Lung (tissue), 12 donors: Measurements from ENCODE around the gene ABCA4. TPM values are rescaled to one million over a fixed set of nuclear protein-coding genes. Genes with fewer than 3 reads are reported as not detected.
A peak's percentile ranks its signal among the peaks of the same experiment; 100 is the strongest.

Experiments used
- ATAC-seq: fragments of 200-7000 bp; cut with Tn5 transposase; one replicate; pipeline ENCODE4 v1.9.1; 2020; ENCODE audit warnings: moderate number of reproducible peaks; ENCODE audit not compliant: insufficient read depth, low FRiP score
- DNase-seq, 3 donors: peaks; one replicate each; pipeline ENCODE4 v3.0.0-alpha.2; 2013 to 2017
- H3K27ac ChIP-seq, 2 donors: one replicate each; pipeline ENCODE4 v1.5.1; 2013; ENCODE audit warnings: mild to moderate bottlenecking in 2 of 2, moderate library complexity in 2 of 2, control low read depth in 1 of 2, inconsistent platforms in 1 of 2, low read depth in 1 of 2, low read length in 1 of 2
- H3K27me3 ChIP-seq, 3 donors: one replicate each; pipeline ENCODE4 v1.5.1; 2013; ENCODE audit warnings: low read length in 2 of 3; ENCODE audit not compliant: control insufficient read depth in 3 of 3, insufficient read depth in 3 of 3
- H3K36me3 ChIP-seq, 4 donors: one replicate each; pipeline ENCODE4 v1.5.1; 2013; ENCODE audit warnings: low read length in 4 of 4, mild to moderate bottlenecking in 1 of 4, moderate library complexity in 1 of 4; ENCODE audit not compliant: control insufficient read depth in 4 of 4, insufficient read depth in 4 of 4
- H3K4me1 ChIP-seq, 5 donors: one replicate each; pipeline ENCODE4 v1.5.1; 2013; ENCODE audit warnings: low read length in 5 of 5, mild to moderate bottlenecking in 2 of 5, moderate library complexity in 1 of 5; ENCODE audit not compliant: control insufficient read depth in 5 of 5, insufficient read depth in 5 of 5
- H3K4me3 ChIP-seq: one replicate; pipeline ENCODE4 v1.5.1; 2013; ENCODE audit warnings: mild to moderate bottlenecking, control low read depth, moderate library complexity
- H3K9ac ChIP-seq, 2 donors: one replicate each; pipeline ENCODE4 v1.5.1; 2013; ENCODE audit warnings: low read length in 2 of 2, control low read depth in 1 of 2; ENCODE audit not compliant: insufficient read depth in 1 of 2
- H3K9me3 ChIP-seq, 4 donors: one replicate each; pipeline ENCODE4 v1.5.1; 2013; ENCODE audit warnings: low read length in 3 of 4, mild to moderate bottlenecking in 1 of 4, moderate library complexity in 1 of 4; ENCODE audit not compliant: control insufficient read depth in 4 of 4, insufficient read depth in 3 of 4
- WGBS, 2 donors: extraction: QIAGEN DNeasy Blood & Tissue Kit; methylation state at CpG; one replicate each; pipeline ENCODE4 v1.1.7; 2013; 5-methylcytosine and 5-hydroxymethylcytosine counted together
- polyA plus RNA-seq, 2 donors: library from polyadenylated mRNA; stranded (reverse); fragments of 200-250 nt; gene quantifications; one replicate each; pipeline ENCODE4 v1.2.1, GENCODE V29; 2013
- total RNA-seq, 2 donors: library from RNA; depleted of rRNA in 1 of 2; stranded (reverse); fragments of >200 nt in 1 of 2; gene quantifications; one replicate each; pipeline ENCODE4 v1.2.1, GENCODE V29; 2014 to 2021
- TF ChIP-seq, protein P1 (sequence below): IDR thresholded peaks from 2 replicates; pipeline ENCODE4 v1.5.1; 2012; ENCODE audit warnings: mild to moderate bottlenecking; ENCODE audit errors: control extremely low read depth, extremely low read depth
- donor health status: control.
- donor health status: control.
- donor health status: Bipolar disorder and iron deficiency.
- donor health status: healthy.
- donor health status: DM: yes; HTN: yes; CAD: no.

Gene ABCA4
- total and polyA plus RNA-seq, 4 donors = 0.21 to 1.0 (median 0.67) TPM

DNA sequence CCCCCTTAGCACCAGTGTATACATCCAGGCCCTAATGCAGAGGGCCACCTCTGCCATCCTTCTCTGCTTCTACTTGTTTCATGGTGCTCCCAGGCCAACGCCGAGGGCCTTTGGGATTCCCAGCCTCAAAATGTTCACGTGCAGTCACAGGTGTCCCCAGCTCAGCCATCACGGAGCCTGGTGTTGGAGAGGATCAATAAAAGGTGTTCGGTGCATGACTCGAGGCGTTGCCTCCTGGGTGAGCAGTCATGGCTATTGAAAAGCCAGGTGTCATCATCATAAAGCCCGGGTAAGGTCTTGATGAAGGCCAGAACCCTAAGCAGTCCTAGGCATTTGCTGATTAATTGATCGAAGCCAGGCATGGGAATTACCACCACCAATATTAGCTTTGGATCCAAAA is 76.1 kb downstream of the ABCA4 start:
- Histone ChIP-seq H3K4me3 (no peak overlapping the region), H3K9me3 (no peaks in the 10 kb centered on the region), H3K27ac (peak overlapping the region; percentile 72 to 92), H3K9ac (no peak overlapping the region), H3K27me3 (no peaks in the 10 kb centered on the region), H3K36me3 (no peaks in the 10 kb centered on the region), H3K4me1 (peaks cover 0 to 22% (median 8%) of the 10 kb centered on the region in 5 donors)
- DNase-seq (no peak), ATAC-seq (no peak)
- TF ChIP-seq, protein P1, sequence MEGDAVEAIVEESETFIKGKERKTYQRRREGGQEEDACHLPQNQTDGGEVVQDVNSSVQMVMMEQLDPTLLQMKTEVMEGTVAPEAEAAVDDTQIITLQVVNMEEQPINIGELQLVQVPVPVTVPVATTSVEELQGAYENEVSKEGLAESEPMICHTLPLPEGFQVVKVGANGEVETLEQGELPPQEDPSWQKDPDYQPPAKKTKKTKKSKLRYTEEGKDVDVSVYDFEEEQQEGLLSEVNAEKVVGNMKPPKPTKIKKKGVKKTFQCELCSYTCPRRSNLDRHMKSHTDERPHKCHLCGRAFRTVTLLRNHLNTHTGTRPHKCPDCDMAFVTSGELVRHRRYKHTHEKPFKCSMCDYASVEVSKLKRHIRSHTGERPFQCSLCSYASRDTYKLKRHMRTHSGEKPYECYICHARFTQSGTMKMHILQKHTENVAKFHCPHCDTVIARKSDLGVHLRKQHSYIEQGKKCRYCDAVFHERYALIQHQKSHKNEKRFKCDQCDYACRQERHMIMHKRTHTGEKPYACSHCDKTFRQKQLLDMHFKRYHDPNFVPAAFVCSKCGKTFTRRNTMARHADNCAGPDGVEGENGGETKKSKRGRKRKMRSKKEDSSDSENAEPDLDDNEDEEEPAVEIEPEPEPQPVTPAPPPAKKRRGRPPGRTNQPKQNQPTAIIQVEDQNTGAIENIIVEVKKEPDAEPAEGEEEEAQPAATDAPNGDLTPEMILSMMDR = no peak
- 90 to 93% methylated on average over 9 of the region's 9 CpGs for WGBS, 2 donors

- Histone ChIP-seq H3K4me1 (peaks cover 0 to 20% (median 8%) of the 10 kb centered on the region in 5 donors), H3K36me3 (no peaks in the 10 kb centered on the region), H3K4me3 (no peak overlapping the region), H3K27me3 (no peaks in the 10 kb centered on the region), H3K9ac (no peak overlapping the region), H3K9me3 (no peaks in the 10 kb centered on the region), H3K27ac (peak overlapping the region; percentile 72 to 92)
- DNase-seq (peak; percentile 71 to 85 (median 74)), ATAC-seq (no peak)
- TF ChIP-seq, protein P1 = no peak
- 24 to 26% methylated on average over 9 of the region's 9 CpGs for WGBS, 2 donors
Measured at GRCh38 chr1:94044290-94044790, 76.6 kb downstream of the ABCA4 start.

GRCh38 chr1:94043738-94044289 is 77.1 kb downstream of the ABCA4 start:
- Histone ChIP-seq H3K4me1 (peaks cover 0 to 18% (median 8%) of the 10 kb centered on the region in 5 donors), H3K4me3 (no peak overlapping the region), H3K9me3 (no peaks in the 10 kb centered on the region), H3K27ac (peak overlapping the region; percentile 72 to 92), H3K9ac (no peak overlapping the region), H3K27me3 (no peaks in the 10 kb centered on the region), H3K36me3 (no peaks in the 10 kb centered on the region)
- DNase-seq (no peak), ATAC-seq (no peak)
- WGBS, 2 donors = 39 to 52% methylated on average over 4 of the region's 4 CpGs
- TF ChIP-seq, protein P1 = no peak

- Histone ChIP-seq H3K36me3 (no peaks in the 10 kb centered on the region), H3K9ac (no peak overlapping the region), H3K27ac (no peak overlapping the region), H3K9me3 (no peaks in the 10 kb centered on the region), H3K4me1 (peaks cover 0 to 12% (median 8%) of the 10 kb centered on the region in 5 donors), H3K4me3 (no peak overlapping the region), H3K27me3 (no peaks in the 10 kb centered on the region)
- no peak for DNase-seq
- 95 to 98% methylated on average over 1 of the region's 1 CpG for WGBS, 2 donors
- TF ChIP-seq, protein P1 = no peak
- no peak for ATAC-seq
Measured at GRCh38 chr1:94042388-94042787, 78.6 kb downstream of the ABCA4 start.
